22Rv1 (cell line): ENCODE data around the gene ATOH8.

Experiments used
- H3K27ac ChIP-seq: fragments of 450-650 bp; 2 replicates; pipeline ENCODE4 v1.5.1; 2017
- CTCF ChIP-seq: fragments of 450-650 bp; IDR thresholded peaks from 2 replicates; pipeline ENCODE4 v1.5.1; 2017; ENCODE audit warnings: mild to moderate bottlenecking
- ZFX ChIP-seq: fragments of 450-650 bp; IDR thresholded peaks from 2 replicates; pipeline ENCODE4 v1.6.1; 2017; ENCODE audit warnings: antibody characterized with exemption, borderline replicate concordance

Gene ATOH8

GRCh38 chr2:85733121-85733960, 20.4 kb upstream of the ATOH8 start:
- H3K27ac ChIP-seq: no peak overlapping the region
- TF ChIP-seq ZFX (no peak), CTCF (no peak)

- no peak overlapping the region for H3K27ac ChIP-seq
- TF ChIP-seq CTCF (no peak), ZFX (no peak)
These were observed 19.8 kb upstream of the ATOH8 start for GRCh38 chr2:85734015-85734414.

GRCh38 chr2:85734942-85735608, 18.7 kb upstream of the ATOH8 start:
- TF ChIP-seq ZFX (no peak), CTCF (no peak)
- H3K27ac ChIP-seq: no peak overlapping the region

GRCh38 chr2:85735691-85736090, 18.1 kb upstream of the ATOH8 start:
- TF ChIP-seq ZFX (no peak), CTCF (no peak)

GRCh38 chr2:85736456-85737355, 17.1 kb upstream of the ATOH8 start:
- TF ChIP-seq ZFX (no peak), CTCF (no peak)
- H3K27ac ChIP-seq: no peak overlapping the region

More at GRCh38 chr2:85735691-85736090, 18.1 kb upstream of the ATOH8 start:
- no peak overlapping the region for H3K27ac ChIP-seq

GRCh38 chr2:85737481-85737880, 16.3 kb upstream of the ATOH8 start:
- no peak for TF ChIP-seq CTCF
- H3K27ac ChIP-seq: no peak overlapping the region
